H9 (cell line): Measurements from ENCODE around the gene FSTL1. TPM values are rescaled to one million over a fixed set of nuclear protein-coding genes. Genes with fewer than 3 reads are reported as not detected.

Experiments
- DNase-seq: peaks from one replicate; pipeline ENCODE4 v3.0.0-alpha.2; 2017
- H2AFZ ChIP-seq: one replicate; pipeline ENCODE4 v1.6.1; 2013; ENCODE audit warnings: mild to moderate bottlenecking, low read length, control low read depth, moderate library complexity
- H2AK5ac ChIP-seq: 2 replicates; pipeline ENCODE4 v1.6.1; 2013; ENCODE audit warnings: low read length, control low read depth, mixed read lengths; ENCODE audit not compliant: insufficient read length
- H2BK120ac ChIP-seq: one replicate; pipeline ENCODE4 v1.6.1; 2013; ENCODE audit warnings: low read depth, mild to moderate bottlenecking, low read length, control low read depth, inconsistent platforms; ENCODE audit not compliant: poor library complexity, severe bottlenecking
- H2BK12ac ChIP-seq: 2 replicates; pipeline ENCODE4 v1.6.1; 2013; ENCODE audit warnings: low read length, control low read depth, mixed read lengths, low read depth; ENCODE audit not compliant: insufficient read length
- H2BK15ac ChIP-seq: 2 replicates; pipeline ENCODE4 v1.6.1; 2013; ENCODE audit warnings: low read depth, low read length, control low read depth
- H2BK20ac ChIP-seq: one replicate; pipeline ENCODE4 v1.6.1; 2013; ENCODE audit warnings: low read depth, mild to moderate bottlenecking, low read length, control low read depth, inconsistent platforms; ENCODE audit not compliant: poor library complexity, severe bottlenecking
- H2BK5ac ChIP-seq: 2 replicates; pipeline ENCODE4 v1.6.1; 2013; ENCODE audit warnings: low read length, control low read depth, mixed read lengths; ENCODE audit not compliant: insufficient read length
- H3K14ac ChIP-seq: 2 replicates; pipeline ENCODE4 v1.6.1; 2013; ENCODE audit warnings: low read length, control low read depth; ENCODE audit not compliant: insufficient read depth
- H3K18ac ChIP-seq: 2 replicates; pipeline ENCODE4 v1.6.1; 2013; ENCODE audit warnings: low read depth, mild to moderate bottlenecking, mixed read lengths, low read length, control low read depth; ENCODE audit not compliant: insufficient read length
- H3K23ac ChIP-seq: 2 replicates; pipeline ENCODE4 v1.6.1; 2013; ENCODE audit warnings: low read length, control low read depth, mixed read lengths, low read depth; ENCODE audit not compliant: insufficient read length
- H3K23me2 ChIP-seq: 2 replicates; pipeline ENCODE4 v1.6.1; 2013; ENCODE audit warnings: low read depth, mild to moderate bottlenecking, mixed read lengths, low read length, control low read depth; ENCODE audit not compliant: insufficient read length, poor library complexity, severe bottlenecking
- H3K27ac ChIP-seq: 2 replicates; pipeline ENCODE4 v1.5.1; 2013; ENCODE audit warnings: low read length, control low read depth, mixed read lengths, low read depth; ENCODE audit not compliant: insufficient read length
- H3K27me3 ChIP-seq: 2 replicates; pipeline ENCODE4 v1.6.1; 2013; ENCODE audit warnings: low read length, control low read depth, inconsistent platforms; ENCODE audit not compliant: insufficient read depth
- H3K4ac ChIP-seq: 2 replicates; pipeline ENCODE4 v1.6.1; 2013; ENCODE audit warnings: low read depth, mild to moderate bottlenecking, control low read depth, inconsistent platforms, low read length, moderate library complexity
- H3K4me1 ChIP-seq: 2 replicates; pipeline ENCODE4 v1.6.1; 2013; ENCODE audit warnings: low read length, control low read depth, inconsistent platforms; ENCODE audit not compliant: insufficient read depth
- H3K4me2 ChIP-seq: 2 replicates; pipeline ENCODE4 v1.6.1; 2013; ENCODE audit warnings: low read length, control low read depth, mixed read lengths; ENCODE audit not compliant: insufficient read length, insufficient read depth
- H3K56ac ChIP-seq: 2 replicates; pipeline ENCODE4 v1.6.1; 2013; ENCODE audit warnings: low read depth, mild to moderate bottlenecking, mixed read lengths, low read length, control low read depth; ENCODE audit not compliant: insufficient read length
- H3K79me1 ChIP-seq: 2 replicates; pipeline ENCODE4 v1.6.1; 2013; ENCODE audit warnings: low read depth, mild to moderate bottlenecking, moderate library complexity, low read length, control low read depth, inconsistent platforms; ENCODE audit not compliant: insufficient read depth, poor library complexity, severe bottlenecking
- H3K79me2 ChIP-seq: 2 replicates; pipeline ENCODE4 v1.6.1; 2013; ENCODE audit warnings: low read length, control low read depth, inconsistent platforms; ENCODE audit not compliant: insufficient read depth
- H3K9ac ChIP-seq: 2 replicates; pipeline ENCODE4 v1.6.1; 2013; ENCODE audit warnings: low read length, control low read depth, mixed read lengths; ENCODE audit not compliant: insufficient read length; ENCODE audit errors: extremely low read depth
- H3K9me3 ChIP-seq: one replicate; pipeline ENCODE4 v1.6.1; 2013; ENCODE audit warnings: low read depth, low read length, inconsistent platforms; ENCODE audit not compliant: control insufficient read depth
- H3T11ph ChIP-seq: one replicate; pipeline ENCODE4 v1.6.1; 2013; ENCODE audit warnings: mild to moderate bottlenecking, low read length, control low read depth, inconsistent platforms
- H4K20me1 ChIP-seq: one replicate; pipeline ENCODE4 v1.6.1; 2013; ENCODE audit not compliant: control insufficient read depth, insufficient read length, insufficient read depth
- H4K5ac ChIP-seq: 2 replicates; pipeline ENCODE4 v1.6.1; 2013; ENCODE audit warnings: low read depth, mild to moderate bottlenecking, mixed read lengths, low read length, control low read depth; ENCODE audit not compliant: insufficient read length
- H4K8ac ChIP-seq: replicated peaks from 2 replicates; pipeline ENCODE4 v1.6.1; 2013; ENCODE audit warnings: low read length, control low read depth, mixed read lengths, low read depth; ENCODE audit not compliant: insufficient read length
- H4K91ac ChIP-seq: 2 replicates; pipeline ENCODE4 v1.6.1; 2013; ENCODE audit warnings: low read depth, mild to moderate bottlenecking, moderate library complexity, mixed read lengths, low read length, control low read depth; ENCODE audit not compliant: insufficient read length
- H3K27ac Mint-ChIP-seq, 3 experiments: 2 replicates in 2 of 3; 3 replicates in 1 of 3; pipeline ENCODE4 v1.8.0; 2020 to 2021; ENCODE audit warnings: mixed read lengths in 3 of 3, mild to moderate bottlenecking in 1 of 3, moderate library complexity in 1 of 3
- H3K27me3 Mint-ChIP-seq: 2 replicates; pipeline ENCODE4 v1.8.0; 2021; ENCODE audit warnings: low read depth, mild to moderate bottlenecking, moderate library complexity, mixed read lengths
- H3K36me3 Mint-ChIP-seq, 3 experiments: 2 replicates in 2 of 3; 3 replicates in 1 of 3; pipeline ENCODE4 v1.8.0; 2020 to 2021; ENCODE audit warnings: low read depth in 3 of 3, mixed read lengths in 3 of 3; ENCODE audit not compliant: insufficient read depth in 1 of 3
- H3K4me1 Mint-ChIP-seq, 2 experiments: 2 replicates each; pipeline ENCODE4 v1.8.0; 2020; ENCODE audit warnings: mixed read lengths in 2 of 2
- H3K4me3 Mint-ChIP-seq, 2 experiments: 2 replicates in 1 of 2; 3 replicates in 1 of 2; pipeline ENCODE4 v1.8.0; 2020 to 2021; ENCODE audit warnings: mild to moderate bottlenecking in 2 of 2, mixed read lengths in 2 of 2, moderate library complexity in 1 of 2
- H3K9me3 Mint-ChIP-seq, 2 experiments: 2 replicates in 1 of 2; 3 replicates in 1 of 2; pipeline ENCODE4 v1.8.0; 2020; ENCODE audit warnings: mild to moderate bottlenecking in 2 of 2, mixed read lengths in 2 of 2, moderate library complexity in 1 of 2
- CTCF ChIP-seq: fragments of 200-600 bp; sonication (generic); conservative IDR thresholded peaks from 3 replicates; pipeline ENCODE4 v1.8.0; 2021; ENCODE audit warnings: antibody characterized with exemption, mild to moderate bottlenecking
- WGBS: extraction: QIAGEN DNeasy Blood & Tissue Kit; methylation state at CpG from one replicate; pipeline ENCODE4 v1.1.7; 2013; ENCODE audit warnings: missing lambda C conversion rate, low lambda C conversion rate, mixed read lengths; ENCODE audit not compliant: insufficient read length; ENCODE audit errors: extremely low coverage; 5-methylcytosine and 5-hydroxymethylcytosine counted together
- total RNA-seq: library from RNA; stranded (reverse); gene quantifications from 2 replicates; pipeline ENCODE4 v1.2.1, GENCODE V29; 2021

FSTL1 gene
- total RNA-seq, 1 experiment from 2014 or later, result 326 TPM

GRCh38 chr3:120461416-120461815, 10.6 kb upstream of the FSTL1 start:
- H4K20me1 ChIP-seq, result no peaks in the 10 kb centered on the region
- H3K4ac ChIP-seq, result no peak overlapping the region
- H3K9me3 Mint-ChIP-seq, result no peaks in the 10 kb centered on the region
- H4K8ac ChIP-seq, result no peak overlapping the region
- H2BK12ac ChIP-seq, result no peak overlapping the region
- H3K79me1 ChIP-seq, result no peaks in the 10 kb centered on the region
- no peaks in the 10 kb centered on the region; a peak in 1 of 7 replicates for H3K36me3 Mint-ChIP-seq
- no peak overlapping the region for H3T11ph ChIP-seq
- H3K27me3 Mint-ChIP-seq, result no peaks in the 10 kb centered on the region; the same call in 1 of the 2 replicates
- no peak overlapping the region for H3K9ac ChIP-seq
- no peak overlapping the region for H2BK15ac ChIP-seq
- no peak overlapping the region for H3K23ac ChIP-seq
- no peak overlapping the region for H3K4me2 ChIP-seq
- H2AFZ ChIP-seq, result no peak overlapping the region
- H2BK120ac ChIP-seq, result no peak overlapping the region
- no peak overlapping the region for H3K14ac ChIP-seq
- peaks cover 25 to 35% of the 10 kb centered on the region in 2 experiments for H3K4me1 Mint-ChIP-seq
- no peak overlapping the region for H3K4me3 Mint-ChIP-seq
- no peak for TF ChIP-seq CTCF
- H3K56ac ChIP-seq, result no peak overlapping the region
- peaks cover 8% of the 10 kb centered on the region for H3K4me1 ChIP-seq
- H3K27me3 ChIP-seq, result no peaks in the 10 kb centered on the region
- H2AK5ac ChIP-seq, result no peak overlapping the region
- no CpG with 5 or more reads among the region's 3 CpGs for WGBS
- no peaks in the 10 kb centered on the region for H3K9me3 ChIP-seq
- no peak overlapping the region for H3K27ac ChIP-seq
- no peak overlapping the region for H3K18ac ChIP-seq
- no peak overlapping the region for H2BK20ac ChIP-seq
- H2BK5ac ChIP-seq, result no peak overlapping the region
- no peak overlapping the region for H4K91ac ChIP-seq
- H4K5ac ChIP-seq, result no peak overlapping the region
- H3K23me2 ChIP-seq, result no peaks in the 10 kb centered on the region
- no peaks in the 10 kb centered on the region for H3K79me2 ChIP-seq
- H3K27ac Mint-ChIP-seq, result peak overlapping the region in 1 of 3 experiments; percentile 94; a peak in 1 of 7 replicates
- DNase-seq, result no peak
